T1000 (cell line): ENCODE measurements around the gene ZNF786.
"Not testable (repeated sequence)": the region's sequence is repeated elsewhere in the genome, so short reads cannot be mapped to it uniquely, and the experiment has no call there.

Experiments
- DNase-seq: peaks from one replicate; lab custom pipeline; 2025; ENCODE audit warnings: mixed read lengths; lab: John Stamatoyannopoulos, UW

The ZNF786 gene, protein sequence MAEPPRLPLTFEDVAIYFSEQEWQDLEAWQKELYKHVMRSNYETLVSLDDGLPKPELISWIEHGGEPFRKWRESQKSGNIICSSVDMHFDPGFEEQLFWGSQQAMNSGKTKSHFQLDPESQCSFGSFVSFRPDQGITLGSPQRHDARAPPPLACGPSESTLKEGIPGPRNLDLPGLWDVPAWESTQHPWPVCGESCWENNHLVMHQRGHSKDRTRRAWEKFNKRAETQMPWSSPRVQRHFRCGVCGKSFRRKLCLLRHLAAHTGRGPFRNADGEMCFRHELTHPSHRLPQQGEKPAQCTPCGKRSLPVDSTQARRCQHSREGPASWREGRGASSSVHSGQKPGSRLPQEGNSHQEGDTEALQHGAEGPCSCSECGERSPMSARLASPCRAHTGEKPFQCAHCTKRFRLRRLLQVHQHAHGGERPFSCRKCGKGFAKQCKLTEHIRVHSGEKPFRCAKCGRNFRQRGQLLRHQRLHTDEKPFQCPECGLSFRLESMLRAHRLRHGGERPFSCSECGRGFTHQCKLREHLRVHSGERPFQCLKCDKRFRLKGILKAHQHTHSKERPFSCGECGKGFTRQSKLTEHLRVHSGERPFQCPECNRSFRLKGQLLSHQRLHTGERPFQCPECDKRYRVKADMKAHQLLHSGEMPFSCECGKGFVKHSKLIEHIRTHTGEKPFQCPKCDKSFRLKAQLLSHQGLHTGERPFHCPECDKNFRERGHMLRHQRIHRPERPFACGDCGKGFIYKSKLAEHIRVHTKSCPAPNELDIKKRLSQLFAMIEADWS

DNA sequence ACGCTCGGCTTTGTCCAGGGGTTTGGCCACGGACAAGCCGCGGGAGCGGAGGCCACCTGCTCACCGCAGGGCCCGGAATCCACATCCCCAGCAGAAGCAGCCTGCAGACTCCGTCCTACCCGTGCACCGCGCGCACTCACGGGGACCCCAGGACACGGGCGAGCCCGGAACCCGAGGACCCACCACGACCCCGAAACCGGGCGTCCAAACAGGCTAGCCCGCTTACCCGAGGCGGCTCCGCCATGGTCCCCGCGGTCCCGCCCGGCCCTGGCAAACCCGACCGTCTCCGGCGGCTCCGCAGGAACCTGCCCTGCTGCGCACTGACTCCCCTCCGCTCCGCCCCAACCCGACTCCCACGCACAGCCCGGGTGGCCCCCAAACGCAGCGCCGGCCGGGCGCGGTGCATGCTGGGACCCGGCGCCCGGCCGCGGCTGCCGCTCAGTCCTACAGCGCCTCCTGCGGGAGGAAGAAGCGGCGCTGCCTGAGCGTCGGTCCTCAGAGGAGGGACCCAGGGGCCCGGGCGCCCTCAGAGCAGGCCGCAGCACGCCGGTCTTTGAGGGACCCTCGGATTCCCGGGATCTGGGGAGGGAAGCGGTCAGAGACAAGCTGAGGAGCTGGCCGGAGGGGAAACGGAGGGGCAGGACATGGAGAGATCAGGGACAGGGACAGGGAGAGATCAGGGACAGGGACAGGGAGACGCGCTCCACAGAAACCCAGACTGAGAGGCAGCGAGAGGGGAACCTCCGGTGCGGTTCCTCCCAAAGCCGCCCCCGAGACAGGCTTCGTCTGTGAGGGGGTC is at the start of gene ZNF786:
ZNF786 (minus strand) TSS at position 322 of the 799 bp plus-strand sequence; CDS start at position 244, 78 bp downstream.
- peak; percentile 64 for DNase-seq

DNA sequence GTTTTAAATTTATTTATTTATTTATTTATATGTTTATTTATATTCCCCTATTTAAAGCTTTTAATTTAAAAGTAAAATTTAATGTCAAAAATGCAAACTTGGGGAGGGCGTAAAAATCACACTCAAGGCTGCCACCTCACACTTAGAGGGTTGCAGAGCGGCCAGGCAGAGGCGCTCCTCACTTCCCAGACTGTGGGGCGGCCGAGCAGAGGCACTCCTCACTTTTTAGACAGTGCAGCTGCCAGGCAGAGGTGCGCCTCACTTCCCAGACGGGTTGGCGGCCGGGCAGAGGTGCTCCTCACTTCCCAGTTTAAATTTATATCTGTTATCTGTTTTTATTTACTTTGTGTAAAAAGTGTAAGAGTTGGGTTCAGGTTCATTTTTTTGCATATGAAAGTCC is 45.6 kb upstream of the ZNF786 start:
- no peak for DNase-seq

DNA sequence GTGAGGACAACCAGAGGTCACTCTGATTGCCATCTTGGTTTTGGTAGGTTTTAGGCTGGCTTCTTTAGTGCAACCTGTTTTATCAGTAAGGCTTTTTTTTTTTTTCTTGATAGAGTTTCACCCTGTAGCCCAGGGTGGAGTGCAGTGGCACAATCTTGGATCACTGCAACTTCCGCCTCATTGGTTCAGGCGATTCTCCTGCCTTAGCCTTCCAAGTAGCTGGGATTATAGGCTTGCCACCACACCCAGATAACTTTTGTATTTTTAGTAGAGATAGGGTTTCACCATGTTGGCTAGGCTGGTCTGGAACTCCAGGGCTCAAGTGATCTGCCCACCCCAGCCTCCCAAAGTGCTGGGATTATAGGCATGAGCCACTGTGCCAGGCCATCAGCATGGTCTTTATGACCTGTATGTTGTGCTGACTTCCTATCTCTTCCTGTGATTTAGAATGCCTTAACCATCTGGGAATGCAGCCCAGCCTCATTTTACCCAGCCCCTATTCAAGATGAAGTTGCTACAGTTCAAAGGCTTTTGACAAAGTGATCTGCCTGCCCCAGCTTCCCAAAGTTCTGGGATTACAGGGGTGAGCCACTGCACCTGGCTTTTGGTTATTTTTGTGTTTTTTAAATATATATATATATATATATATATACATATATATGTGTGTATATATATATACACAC is 42.7 kb upstream of the ZNF786 start:
- no peak for DNase-seq

DNA sequence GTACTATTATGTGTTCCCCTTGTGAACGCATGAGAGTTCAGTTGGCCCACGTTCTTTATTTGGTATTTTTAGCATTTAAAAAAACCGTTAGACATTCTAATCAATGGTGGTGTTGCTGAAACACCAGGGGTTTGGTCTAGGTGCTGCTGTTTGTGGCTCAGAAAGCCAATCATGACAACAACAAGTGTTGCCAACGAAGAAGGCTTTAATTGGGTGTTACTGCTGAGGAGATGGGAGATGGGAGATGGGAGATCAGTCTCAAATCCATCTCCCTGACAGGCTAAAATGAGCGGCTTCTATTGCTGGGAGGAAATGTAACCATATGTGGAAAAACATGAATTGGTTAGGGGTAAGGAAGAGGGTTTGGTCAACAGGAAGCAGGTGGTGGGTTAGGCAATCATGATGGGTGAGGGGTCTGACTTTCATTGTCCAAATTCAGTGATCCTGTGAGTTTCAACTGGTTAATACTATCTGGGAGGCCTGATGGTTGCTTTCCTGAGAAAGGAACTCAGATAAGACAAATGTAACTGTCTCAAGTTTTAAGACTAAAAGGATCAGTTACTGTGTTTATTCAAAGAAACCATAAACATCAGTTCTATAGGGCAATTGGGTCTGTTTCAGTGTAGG is 40.2 kb upstream of the ZNF786 start:
- no peak for DNase-seq

DNA sequence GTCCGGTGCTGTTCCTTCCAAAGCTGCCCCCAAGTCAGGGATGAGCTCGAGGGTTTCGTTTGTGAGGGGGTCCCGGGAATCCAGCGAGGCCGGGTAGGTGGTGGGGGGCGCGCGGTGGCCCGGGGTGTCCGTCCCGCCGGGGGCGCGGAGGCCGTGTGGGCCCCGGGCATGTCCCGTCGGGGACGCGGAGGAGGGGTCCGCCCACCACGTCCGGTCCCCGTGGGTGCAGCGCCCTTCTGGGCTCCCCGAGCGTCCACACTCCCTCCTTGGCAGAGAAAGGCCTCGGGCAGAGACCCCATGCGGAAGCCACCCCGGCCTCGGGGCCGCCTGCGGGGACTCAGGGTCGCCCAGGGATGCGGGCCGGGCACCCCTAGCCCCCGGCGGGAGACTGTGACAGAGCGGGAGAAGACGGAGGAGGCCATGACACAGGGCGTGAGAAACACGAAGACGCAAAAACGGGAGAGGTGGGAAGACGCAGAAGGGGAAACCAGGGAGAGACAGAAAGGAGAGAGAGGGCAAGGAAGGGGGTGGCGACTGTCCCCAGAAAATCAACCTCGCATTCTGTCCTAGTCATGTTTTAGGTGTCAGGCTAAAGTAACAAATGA is 36.2 kb upstream of the ZNF786 start:
- no peak for DNase-seq

DNA sequence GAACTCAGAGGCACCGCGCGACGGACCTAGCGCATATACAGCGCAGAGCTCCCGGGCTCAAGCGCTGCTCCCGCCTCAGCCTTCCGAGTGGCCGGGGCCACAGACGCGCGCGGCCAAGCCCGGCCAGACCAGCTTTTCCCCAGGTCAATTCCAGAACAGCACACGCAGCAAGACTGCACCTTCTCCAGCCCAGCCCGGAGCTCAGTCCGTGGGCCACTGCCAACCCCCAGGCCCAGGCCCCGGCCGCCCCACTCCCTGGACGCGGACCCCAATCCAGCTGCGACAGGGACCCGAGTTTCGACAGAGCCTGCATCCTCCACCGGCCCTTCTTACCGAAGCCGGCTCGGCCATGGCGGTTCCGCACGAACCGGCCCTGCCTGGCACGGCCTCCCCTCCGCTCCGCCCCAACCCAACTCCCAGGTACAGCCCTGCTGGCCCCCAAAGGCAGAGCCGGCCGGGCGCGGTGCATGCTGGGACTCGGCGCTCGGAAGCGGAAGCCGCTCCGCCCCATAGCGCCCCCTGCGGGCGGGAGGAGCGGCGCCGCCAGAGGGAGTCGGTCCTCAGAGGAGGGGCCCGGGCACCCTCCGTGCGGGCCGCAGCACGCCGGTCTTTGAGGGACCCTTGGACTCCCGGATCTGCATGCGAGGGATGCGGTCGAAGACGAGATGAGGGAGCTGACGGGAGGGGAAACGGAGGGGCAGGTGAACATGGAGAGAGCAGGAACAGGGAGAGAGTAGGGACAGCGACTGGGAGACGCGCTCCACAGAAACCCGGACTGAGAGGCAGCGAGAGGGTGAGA is 35.5 kb upstream of the ZNF786 start, which contains the start of gene ZNF425:
ZNF425 (minus strand) TSS at position 462 of the 799 bp plus-strand sequence; CDS start at position 351, 111 bp downstream.
- peak; percentile 73 for DNase-seq

DNA sequence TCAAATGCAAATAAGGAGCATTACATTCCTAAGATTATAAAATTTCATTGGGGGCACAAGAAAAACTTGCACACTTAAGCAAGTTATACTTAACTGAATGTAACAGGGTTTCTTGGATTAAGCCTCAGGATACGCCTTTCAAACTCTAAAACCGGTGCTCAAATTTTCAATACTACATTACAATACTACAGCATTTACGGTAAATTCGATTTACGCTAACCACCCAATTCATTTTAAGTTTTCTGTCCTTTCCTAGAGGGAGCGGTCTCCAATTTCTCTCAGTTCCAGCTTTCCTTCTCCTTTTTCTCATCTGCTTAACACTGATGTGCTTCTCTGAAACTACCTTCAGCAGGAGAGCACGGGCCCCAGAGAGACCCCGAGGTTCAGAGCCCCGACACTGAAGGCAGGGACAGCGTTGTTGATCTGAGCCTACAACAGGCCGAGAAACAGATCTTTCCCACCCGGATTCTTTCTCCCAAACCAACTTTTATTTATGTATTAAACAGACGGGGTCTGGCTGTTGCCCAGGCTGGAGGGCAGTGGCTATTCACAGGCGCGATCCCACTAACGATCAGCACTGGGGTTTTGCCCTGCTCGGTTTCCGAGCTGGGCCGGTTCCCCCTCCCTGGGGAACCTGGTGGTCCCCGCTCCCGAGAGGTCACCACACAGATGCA is 34.8 kb upstream of the ZNF786 start:
- DNase-seq = no peak

DNA sequence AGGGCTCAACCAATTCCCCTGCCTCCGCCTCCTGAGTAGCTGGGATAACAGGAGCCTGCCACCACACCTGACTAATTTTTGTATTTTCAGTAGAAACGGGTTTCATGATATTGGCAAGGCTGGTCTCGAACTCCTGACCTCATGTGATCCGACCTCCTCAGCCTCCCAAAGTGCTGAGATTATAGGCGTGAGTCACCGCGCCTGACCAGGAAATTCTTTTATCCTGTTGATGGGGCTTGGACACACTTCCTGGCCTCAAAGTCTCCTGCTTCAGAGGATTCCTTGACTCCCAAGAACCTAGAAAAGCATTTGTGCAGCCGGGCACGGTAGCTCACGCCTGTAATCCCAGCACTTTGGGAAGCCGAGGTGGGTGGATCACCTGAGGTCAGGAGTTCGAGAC is 19.5 kb upstream of the ZNF786 start:
- no peak for DNase-seq

DNA sequence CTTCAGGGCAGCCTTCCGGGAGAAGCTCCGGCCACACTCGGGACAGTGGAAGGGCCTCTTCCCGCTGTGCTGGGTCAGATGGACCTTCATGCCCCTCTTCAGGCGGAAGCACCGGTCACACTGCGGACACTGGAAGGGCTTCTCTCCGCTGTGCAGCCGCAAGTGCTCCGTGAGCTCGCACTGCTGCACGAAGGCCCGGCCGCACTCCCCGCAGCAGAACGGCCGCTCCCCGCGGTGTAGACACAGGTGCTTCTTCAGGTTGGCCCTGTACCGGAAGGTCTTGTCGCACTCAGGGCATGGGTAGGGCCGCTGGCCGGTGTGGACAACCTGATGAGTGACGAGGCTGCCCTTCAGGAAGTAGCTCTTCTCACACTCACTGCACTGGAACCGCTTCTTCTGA is 14.2 kb upstream of the ZNF786 start:
- no peak for DNase-seq

DNA sequence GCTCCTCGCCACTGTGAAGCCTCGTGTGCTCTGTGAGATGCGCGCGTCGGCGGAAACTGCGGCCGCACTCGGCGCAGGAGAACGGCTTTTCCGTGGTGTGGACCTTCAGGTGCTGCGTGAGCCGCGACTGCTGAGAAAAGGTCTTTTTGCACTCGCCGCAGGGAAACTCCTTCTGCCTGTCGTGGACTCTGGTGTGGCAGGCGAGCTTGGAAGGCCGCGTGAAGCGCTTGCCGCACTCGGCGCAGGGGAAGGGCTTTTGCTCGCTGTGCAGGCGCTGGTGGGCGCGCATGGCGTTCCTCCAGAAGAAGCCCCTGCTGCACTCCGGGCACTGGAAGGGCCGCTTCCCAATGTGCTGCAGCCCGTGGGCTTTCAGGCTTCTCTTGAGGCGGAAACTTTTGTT is 13.7 kb upstream of the ZNF786 start:
- DNase-seq = no peak

DNA sequence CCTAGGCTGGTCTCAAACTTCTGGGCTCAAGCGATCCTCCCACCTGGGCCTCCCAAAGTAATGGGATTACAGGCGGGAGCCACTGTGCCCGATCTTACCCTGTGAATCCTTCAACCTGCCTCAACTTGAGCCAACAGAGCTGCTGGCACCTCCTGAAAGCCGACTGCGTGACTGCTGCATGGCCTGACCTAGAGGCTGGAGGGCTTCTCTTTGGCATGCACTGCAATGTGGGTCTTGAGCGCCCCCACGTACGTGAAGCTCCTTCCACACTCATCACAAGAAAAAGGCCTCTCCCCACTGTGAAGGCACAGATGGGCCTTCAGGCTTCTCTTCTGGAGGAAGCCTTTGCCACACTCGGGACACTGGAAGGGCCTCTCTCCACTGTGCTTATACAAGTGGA is 12.9 kb upstream of the ZNF786 start:
- no peak for DNase-seq

DNA sequence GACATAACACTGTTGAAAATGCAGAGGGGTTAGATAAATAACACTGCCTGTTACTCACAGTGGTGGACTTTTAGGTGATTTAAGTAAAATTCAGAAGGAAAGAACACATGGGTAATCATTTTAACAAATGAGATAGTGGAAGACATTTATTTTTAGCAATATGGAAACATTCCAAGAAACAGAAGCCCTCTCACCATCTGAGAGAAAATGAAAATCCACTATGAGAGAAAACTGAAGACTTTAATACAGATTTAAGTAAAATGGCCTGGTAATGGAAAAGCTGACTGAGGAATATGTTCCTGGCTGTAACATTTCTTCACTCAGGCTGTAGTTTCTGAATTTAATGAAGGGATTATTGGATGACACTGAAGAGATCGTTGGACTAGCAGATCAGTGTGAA is 12.1 kb upstream of the ZNF786 start:
- DNase-seq = no peak

DNA sequence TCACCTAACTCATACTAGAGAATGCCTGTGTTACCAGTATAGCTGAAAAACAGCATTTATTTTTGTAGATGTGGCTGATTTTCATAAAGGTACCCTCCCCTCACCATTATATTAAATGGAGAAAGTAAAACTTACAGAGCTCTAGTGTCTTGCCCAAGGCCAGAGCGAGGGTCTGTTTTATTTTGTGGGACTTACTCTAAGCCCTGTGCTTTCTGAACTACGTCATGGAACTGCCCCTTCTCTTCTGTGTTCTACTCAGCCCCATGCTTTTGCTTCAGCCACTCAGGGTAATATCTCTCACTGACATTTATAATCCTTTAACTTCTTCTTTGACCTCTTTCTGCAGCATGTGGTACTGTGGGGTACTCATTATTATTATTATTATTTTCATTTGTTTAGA is 10.3 kb upstream of the ZNF786 start:
- DNase-seq = no peak

DNA sequence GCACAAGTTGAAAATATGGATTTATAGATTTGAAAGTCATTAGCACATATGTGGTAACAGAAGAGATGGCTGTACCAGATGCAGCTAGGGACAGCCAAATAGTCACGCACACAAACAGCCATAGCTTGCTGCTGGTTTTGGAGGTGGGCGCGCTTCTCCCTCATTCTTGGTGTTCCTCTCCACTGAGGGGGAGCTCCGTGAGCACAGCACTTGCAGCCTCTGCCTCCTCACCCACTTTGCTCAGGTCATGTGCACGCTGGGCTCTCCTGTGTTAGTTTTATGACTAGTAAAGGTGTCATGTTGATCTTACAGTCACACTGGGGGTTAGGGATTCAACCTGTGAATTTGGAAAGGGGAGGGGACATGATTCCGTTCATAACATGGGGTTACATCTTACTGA is 8.5 kb upstream of the ZNF786 start:
- no peak for DNase-seq

DNA sequence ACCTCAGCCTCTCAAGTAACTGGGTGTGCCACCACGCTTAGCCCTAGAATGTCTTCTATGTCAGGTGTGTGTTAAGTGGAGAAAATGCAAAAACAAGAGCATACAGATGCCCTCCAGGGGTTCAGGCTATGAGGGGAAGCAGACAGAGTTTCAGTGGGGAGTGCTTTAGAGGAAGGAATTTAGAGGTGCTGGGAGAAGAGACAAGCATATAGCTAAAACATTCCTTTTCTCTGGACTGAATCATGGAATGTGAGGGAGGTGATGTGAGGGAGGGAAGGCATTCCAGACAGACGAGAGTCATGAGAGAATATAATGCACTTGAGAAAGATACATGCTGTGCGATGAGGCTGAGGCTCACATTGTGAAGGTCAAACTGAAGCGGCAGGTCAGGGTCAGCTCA is 6.6 kb upstream of the ZNF786 start:
- DNase-seq = no peak

DNA sequence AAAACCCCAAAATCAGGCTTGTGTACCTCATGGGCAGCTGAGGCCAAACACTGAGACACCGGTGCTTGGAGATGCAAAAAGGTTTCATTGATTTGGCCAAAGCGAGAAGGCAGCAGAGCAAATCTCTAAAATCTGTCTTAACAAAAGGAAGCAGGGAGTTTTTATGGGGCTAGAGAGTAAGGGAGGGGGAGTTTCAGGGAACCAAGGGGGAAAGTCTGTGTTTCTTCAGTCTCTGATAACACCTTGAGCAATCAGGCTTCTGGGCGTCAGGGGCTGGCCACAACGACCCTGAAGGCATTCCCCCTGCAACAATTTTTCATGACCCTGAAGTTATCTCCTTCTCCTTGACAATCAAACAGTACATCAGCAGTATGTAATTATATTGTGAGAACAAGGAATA is 2.7 kb upstream of the ZNF786 start:
- DNase-seq = no peak

DNA sequence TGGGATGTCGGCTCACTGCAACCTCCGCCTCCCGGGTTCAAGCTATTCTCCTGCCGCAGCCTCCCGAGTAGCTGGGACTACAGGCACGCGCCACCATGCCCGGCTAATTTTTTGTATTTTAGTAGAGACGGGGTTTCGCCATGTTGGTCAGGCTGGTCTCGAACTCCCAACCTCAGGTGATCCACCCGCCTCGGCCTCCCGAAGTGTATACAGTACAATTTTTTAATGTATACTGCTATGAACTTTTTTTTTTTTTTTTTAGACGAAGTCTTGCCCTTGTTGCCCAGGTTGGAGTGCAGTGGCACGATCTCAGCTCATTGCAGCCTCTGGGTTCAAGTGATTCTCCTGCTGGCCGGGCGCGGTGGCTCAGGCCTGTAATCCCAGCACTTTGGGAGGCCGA is 1.7 kb upstream of the ZNF786 start:
- DNase-seq = not testable (repeated sequence)

DNA sequence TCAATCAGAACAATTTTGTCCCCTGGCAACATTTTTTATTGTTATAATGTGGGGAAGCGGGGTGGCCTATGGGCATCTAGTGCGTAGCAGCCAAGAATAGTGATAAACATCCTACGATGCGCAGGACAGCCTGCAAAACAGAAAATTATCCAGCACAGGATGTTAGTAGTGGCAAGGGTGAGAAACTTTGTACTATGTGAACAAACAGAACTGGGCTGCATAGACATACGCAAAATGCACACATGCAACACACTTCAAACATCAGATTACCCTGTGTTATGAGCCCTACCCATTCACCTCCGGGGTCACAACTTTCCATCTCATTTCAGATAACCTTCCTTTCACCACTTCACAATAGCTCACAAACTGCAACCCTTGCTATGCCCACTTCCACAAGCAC is 3.1 kb downstream of the ZNF786 start:
- no peak for DNase-seq

DNA sequence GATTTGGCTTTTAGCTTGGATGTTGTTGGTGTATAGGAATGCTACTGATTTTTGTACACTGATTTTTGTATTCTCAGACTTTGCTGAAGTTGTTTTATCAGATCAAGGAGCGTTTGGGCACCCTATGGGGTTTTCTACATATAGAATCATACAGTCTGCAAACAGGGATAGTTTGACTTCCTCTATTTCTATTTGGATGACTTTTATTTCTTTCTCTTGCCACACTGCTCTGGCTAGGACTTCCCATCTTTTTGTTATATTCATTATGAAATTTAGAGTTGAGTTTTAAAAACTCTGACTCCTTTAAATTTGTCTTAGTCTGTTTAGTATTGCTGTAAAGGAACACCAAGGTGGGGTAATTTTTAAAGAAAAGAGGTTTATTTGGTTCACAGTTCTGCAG is 4.7 kb downstream of the ZNF786 start:
- DNase-seq = no peak

DNA sequence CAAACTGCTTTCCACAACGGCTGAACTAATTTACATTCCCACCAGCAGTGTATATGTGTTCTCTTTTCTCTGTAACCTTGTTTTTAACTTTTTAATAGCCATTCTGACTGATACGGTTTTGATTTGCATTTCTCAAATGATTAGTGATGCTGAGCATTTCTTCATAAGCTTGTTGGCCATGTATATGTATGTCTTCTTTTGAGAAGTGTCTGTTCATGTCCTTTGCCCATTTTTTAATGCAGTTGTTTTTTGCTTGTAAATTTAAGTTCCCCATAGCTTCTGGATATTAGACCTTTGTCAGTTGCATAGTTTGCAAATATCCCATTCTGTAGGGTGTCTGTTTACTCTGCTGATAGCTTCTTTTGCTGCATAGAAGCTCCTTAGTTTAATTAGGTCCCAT is 6.1 kb downstream of the ZNF786 start:
- DNase-seq = no peak
